SIG-M5 (cell line): Measurements from ENCODE around the gene DLGAP1.

Source experiments
- DNase-seq: peaks from one replicate; lab custom pipeline; 2025; lab: John Stamatoyannopoulos, UW

The DLGAP1 gene

GRCh38 chr18:3985664-3986063 is 469.4 kb downstream of the DLGAP1 start:
- DNase-seq = no peak

DNA sequence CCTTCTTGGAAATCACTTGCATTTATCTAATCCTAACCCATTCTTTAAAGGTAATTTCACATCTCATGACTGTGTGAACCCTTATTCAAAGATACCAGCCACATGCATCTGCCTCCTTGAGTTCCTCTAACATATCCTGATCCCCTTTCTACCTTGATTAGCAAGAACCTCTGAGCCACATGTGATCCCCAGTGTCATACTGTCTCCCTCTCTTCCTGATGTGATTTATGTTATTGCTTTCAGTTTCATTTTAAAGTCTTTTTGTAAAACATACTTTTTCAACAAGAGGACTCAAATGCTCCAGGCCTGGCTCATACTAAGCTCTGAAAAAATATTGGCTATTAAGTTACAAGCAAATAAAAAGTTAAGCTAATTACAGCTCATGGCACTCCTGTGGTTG is 470.1 kb downstream of the DLGAP1 start:
- DNase-seq = no peak

GRCh38 chr18:3984163-3984757 is 470.8 kb downstream of the DLGAP1 start:
- DNase-seq = no peak

DNA sequence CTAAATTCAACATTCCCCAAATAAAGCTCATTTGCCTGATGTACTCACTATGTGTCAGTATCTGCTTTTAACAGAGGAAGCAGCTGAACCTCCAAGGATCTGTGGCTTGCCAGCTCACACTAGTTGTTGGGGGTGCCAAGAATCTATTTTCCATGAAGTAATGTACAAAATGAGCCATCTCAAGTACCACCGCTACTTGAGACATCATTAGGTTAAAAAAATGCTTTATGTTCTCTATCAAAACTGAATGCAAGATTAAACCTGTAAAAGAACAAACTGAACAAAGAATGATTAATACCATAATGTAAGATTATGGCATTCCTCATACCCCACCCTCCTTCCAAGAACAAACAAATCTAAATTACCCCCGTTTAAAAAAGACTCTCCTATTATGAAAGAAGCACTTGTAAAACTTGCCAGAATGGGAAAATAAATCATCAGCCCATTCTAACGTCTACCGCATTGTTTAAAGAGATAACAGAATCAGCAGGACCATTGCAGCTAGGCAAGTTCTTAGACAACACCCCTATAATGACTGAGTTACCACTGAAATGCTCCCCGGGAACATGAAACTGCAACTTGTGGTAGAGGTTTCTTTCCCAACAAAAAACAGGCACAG is 471.6 kb downstream of the DLGAP1 start:
- no peak for DNase-seq

- no peak for DNase-seq
These were observed 472.6 kb downstream of the DLGAP1 start for GRCh38 chr18:3982541-3982940.

DNA sequence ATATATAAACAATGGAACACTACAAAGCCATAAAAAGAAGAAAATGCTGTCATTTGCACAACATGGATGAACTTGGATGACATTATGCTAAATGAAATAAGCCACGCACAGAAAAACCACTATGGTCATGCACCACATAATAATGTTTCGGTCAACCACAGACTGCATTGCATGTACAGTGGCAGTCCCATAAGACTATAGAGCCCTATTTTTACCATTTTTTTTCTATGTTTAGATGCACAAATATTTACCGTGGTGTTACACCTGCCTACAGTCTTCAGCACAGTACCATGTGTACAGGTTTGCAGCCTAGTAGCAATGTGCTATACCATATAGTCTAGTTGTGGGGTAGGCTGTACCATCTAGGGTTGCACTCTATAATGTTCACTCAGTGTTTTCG is 476.1 kb downstream of the DLGAP1 start:
- no peak for DNase-seq

DNA sequence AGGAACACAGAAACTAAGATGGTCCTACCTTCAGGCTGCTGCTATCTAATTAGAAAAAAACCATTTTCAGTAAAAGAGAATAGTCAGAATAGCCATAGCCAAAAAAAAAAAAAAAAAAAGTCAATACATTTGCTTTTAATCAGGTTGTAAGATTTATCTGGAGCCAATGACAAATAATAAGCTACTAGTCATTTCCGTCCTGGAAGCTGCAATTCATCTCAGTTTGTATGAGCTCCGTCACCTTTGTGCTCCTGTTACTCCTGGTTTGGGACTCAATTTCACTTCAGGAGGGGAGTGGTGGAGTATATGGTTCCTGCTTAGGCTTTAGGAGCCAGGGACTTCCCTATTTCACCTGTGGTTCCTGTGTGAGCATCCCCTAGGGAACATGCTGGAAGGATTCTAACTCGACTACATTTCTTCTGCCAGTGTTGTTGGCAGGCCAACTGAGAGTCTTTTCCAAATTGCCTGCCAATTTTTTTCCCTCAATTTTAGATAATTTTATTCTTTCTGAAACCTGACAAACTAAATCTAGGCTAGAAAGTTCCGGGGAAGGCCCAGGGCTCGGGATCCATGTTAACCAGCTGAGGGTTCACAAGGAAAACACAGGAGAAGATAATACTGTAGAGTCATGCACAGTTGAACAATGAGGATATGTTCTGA is 481.8 kb downstream of the DLGAP1 start:
- DNase-seq = no peak

DNA sequence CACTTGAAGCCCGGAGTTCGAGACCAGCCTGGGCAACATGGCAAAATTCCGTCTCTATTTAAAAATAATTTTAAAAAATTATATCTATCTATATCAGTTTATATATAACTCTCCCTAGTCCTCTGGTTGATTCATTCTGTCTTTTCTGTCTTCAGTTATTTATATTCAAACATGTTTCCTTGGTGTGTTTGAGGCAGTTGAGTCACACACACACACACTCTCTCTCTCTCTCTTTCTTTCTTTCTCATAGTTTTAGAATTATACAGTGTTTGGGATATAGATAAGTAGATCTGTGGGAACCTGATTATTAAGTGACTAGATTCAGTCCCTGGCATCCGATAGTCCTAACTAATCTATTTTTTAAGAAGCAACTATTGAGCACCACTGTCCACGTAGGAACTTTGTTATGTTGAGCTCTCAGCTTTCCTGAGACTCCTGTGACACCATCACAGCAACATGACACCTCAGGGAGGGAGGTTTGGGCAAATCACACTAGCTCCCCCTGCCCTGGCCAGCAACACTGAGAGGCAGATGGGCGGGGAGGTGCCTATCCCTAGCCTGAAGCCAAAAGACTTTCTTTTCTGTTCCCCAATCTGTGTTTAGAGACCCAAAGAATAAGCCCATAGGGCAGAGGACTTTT is 482.7 kb downstream of the DLGAP1 start:
- DNase-seq = no peak

DNA sequence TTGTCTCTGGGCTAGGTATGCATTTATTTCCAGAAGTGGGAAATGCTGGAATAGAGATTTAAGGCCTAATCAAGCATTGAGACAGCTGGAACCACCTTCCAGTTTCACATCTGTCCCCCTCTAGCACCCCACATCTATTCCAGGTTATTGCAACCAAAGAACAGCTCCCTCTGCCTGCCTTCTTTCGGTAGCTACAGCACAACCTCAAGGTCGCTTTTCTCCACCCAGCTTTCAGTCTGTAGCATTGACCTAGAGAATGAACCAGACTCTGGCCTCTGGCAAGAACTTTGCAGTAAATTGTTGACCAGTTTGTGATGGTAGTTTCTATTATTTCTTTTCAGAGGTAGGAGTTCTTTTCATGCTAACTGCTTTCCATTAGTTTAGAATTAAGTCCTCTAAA is 484.2 kb downstream of the DLGAP1 start:
- DNase-seq = no peak

GRCh38 chr18:3967359-3968180 is 487.5 kb downstream of the DLGAP1 start:
- DNase-seq = no peak

- DNase-seq = no peak
These were observed 488.3 kb downstream of the DLGAP1 start for GRCh38 chr18:3966642-3967358.

- DNase-seq = no peak
These were observed 488.9 kb downstream of the DLGAP1 start for GRCh38 chr18:3966246-3966641.

DNA sequence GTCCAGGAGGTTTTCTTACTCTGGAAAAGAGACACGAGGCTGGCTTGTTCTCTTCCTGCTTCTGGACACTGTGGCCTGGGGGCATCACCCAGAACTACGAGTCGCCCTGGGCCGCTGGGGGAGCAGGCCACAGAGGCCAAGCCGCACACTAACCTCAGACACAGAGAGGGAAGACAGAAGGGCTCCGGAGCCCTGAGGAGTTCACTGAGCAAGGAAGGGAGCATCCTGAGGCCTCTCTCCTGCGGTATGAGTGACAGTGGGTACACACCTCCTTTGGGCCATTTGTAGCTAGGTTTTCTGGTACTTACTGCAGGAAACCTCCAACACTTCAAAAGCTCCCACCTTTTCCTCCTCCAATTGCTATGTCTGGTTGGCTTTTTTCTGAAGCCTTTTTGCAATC is 494.1 kb downstream of the DLGAP1 start:
- DNase-seq = no peak

DNA sequence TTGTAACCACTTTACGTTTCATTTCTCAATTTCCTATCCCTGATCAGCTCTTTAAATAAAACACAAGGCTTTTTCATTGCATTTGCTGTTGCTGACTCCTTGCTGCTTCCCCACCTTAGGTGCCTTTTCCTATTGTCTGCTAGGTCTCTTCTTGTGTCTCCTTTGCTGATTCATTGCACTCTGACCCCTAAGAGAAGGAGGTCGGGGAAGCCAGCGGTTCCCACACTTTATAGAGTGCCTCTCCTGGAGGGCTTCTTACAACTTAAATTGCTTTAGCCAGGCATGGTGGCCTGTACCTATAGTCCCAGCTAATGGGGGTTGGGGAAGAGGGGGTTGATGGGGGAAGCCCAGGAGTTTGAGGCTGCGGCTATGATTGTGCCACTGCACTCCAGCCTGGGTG is 495.0 kb downstream of the DLGAP1 start:
- no peak for DNase-seq

GRCh38 chr18:3952031-3952430 is 503.1 kb downstream of the DLGAP1 start:
- DNase-seq = no peak

GRCh38 chr18:3950668-3951404 is 504.3 kb downstream of the DLGAP1 start:
- no peak for DNase-seq

GRCh38 chr18:3948958-3949357 is 506.1 kb downstream of the DLGAP1 start:
- no peak for DNase-seq

GRCh38 chr18:3947383-3947782 is 507.7 kb downstream of the DLGAP1 start:
- no peak for DNase-seq

GRCh38 chr18:3935305-3935704 is 519.8 kb downstream of the DLGAP1 start:
- DNase-seq = no peak

DNA sequence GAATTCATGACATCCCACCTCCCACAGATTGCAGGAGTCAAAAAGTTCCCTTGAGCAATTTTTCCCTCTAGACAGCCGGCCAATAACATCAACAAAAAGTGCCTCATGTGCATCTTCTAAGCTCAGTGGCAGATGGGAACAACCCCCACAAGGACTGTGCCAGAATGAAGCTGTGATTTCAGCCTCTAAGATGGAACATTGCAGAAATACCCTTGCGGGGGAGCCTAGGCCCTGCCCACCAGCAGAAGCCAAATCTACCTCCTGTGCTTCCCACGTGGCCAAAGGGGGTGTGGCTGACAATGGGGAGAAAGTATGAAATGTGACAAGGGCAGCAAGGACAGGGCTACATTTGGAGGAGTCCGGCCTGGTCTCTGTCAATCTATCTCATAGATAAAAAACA is 522.8 kb downstream of the DLGAP1 start:
- DNase-seq = no peak

DNA sequence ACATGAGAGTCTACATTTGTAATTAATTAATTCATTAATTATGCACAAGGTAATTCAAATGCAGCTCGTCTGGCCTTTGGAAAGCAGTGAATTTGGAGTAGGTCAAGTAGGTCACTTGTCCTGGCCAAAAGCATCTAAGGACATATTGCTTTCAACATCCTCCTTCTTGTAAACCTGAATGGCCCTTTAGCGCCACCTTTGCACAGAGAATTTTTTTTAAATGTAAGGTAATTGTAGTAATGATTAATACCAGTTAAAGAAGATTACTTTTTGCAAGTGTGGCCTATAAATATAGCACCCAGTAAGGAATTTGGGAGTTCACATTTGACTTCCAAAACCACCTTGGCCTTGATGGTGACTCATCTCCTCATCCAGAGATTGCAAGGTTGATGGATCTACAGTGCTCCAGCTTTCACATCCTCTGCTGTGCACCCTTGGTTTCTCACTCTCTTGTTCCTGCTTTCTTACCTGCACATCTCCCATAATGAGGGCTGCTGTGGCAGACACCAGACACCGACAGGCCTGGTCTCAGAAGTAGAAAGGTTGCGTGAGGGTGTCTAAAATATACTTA is 523.5 kb downstream of the DLGAP1 start:
- no peak for DNase-seq
